ENCODE measurements around the gene MSH3.

DNA sequence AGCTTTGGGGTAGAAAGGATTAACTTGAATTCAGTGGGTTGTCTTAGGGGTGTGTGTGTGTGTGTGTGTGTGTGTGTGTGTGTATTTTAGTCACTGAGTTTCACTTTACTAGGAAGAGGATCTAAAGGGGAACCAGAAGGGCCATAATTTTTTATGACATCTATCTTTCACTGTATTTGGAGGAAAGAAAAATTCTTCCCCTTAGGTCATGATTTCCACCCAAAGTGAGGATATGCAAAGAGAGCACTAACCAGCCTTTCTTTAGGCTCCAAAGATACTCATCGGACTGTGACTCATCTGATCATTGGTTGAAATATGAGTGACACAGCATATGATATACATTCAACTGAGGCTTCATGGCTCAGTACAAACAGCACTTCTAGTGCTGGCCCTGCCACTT, 230.5 kb downstream of the MSH3 start:
- TF ChIP-seq, protein P1, sequence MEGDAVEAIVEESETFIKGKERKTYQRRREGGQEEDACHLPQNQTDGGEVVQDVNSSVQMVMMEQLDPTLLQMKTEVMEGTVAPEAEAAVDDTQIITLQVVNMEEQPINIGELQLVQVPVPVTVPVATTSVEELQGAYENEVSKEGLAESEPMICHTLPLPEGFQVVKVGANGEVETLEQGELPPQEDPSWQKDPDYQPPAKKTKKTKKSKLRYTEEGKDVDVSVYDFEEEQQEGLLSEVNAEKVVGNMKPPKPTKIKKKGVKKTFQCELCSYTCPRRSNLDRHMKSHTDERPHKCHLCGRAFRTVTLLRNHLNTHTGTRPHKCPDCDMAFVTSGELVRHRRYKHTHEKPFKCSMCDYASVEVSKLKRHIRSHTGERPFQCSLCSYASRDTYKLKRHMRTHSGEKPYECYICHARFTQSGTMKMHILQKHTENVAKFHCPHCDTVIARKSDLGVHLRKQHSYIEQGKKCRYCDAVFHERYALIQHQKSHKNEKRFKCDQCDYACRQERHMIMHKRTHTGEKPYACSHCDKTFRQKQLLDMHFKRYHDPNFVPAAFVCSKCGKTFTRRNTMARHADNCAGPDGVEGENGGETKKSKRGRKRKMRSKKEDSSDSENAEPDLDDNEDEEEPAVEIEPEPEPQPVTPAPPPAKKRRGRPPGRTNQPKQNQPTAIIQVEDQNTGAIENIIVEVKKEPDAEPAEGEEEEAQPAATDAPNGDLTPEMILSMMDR (IDR thresholded peaks at IDR 0.05) = no peak
- TF ChIP-seq POLR2A (IDR thresholded peaks at IDR 0.05) = no peak

Data from stomach (tissue), 4 donors.